Neural progenitor cell (in vitro differentiated cells): ENCODE data around the gene PCNX4. TPM values are rescaled to one million over a fixed set of nuclear protein-coding genes. Genes with fewer than 3 reads are reported as not detected.

ENCODE experiments used
- DNase-seq: peaks from one replicate; pipeline ENCODE4 v3.0.0-alpha.2; 2016; ENCODE audit warnings: low spot score
- H2AFZ ChIP-seq: fragments of 200-600 bp; sonication (generic); replicated peaks from 2 replicates; pipeline ENCODE4 v1.6.1; 2016; ENCODE audit warnings: antibody characterized with exemption
- H3F3A ChIP-seq: fragments of 200-600 bp; sonication (generic); 2 replicates; pipeline ENCODE4 v1.6.1; 2016; ENCODE audit warnings: antibody characterized with exemption, low read depth
- H3K27ac ChIP-seq: fragments of 200-600 bp; sonication (generic); 2 replicates; pipeline ENCODE4 v1.5.1; 2016; ENCODE audit warnings: mild to moderate bottlenecking
- H3K27me3 ChIP-seq: fragments of 200-600 bp; sonication (generic); 2 replicates; pipeline ENCODE4 v1.6.1; 2016; ENCODE audit warnings: mild to moderate bottlenecking, moderate library complexity
- H3K36me3 ChIP-seq: fragments of 200-600 bp; sonication (generic); 2 replicates; pipeline ENCODE4 v1.5.1; 2016
- H3K4me1 ChIP-seq: fragments of 200-600 bp; sonication (generic); 2 replicates; pipeline ENCODE4 v1.6.1; 2016; ENCODE audit warnings: mixed run types
- H3K4me2 ChIP-seq: fragments of 200-600 bp; sonication (generic); 2 replicates; pipeline ENCODE4 v1.6.1; 2016
- H3K4me3 ChIP-seq: fragments of 200-600 bp; sonication (generic); 2 replicates; pipeline ENCODE4 v1.5.1; 2016
- H3K79me2 ChIP-seq: fragments of 200-600 bp; sonication (generic); 2 replicates; pipeline ENCODE4 v1.6.1; 2016; ENCODE audit warnings: low read depth
- H3K9ac ChIP-seq: fragments of 200-600 bp; sonication (generic); 2 replicates; pipeline ENCODE4 v1.6.1; 2016
- H3K9me3 ChIP-seq: fragments of 200-600 bp; sonication (generic); 2 replicates; pipeline ENCODE4 v1.5.1; 2016; ENCODE audit warnings: low read depth
- H4K20me1 ChIP-seq: fragments of 200-600 bp; sonication (generic); 2 replicates; pipeline ENCODE4 v1.6.1; 2016; ENCODE audit warnings: low read depth
- H3K27ac Mint-ChIP-seq: 3 replicates; pipeline ENCODE4 v1.8.0; 2021; ENCODE audit warnings: mixed read lengths
- H3K27me3 Mint-ChIP-seq: 2 replicates; pipeline ENCODE4 v1.8.0; 2022; ENCODE audit warnings: low read depth, mild to moderate bottlenecking, inconsistent platforms, moderate library complexity, mixed read lengths; ENCODE audit not compliant: insufficient read depth
- H3K36me3 Mint-ChIP-seq: 3 replicates; pipeline ENCODE4 v1.8.0; 2021; ENCODE audit warnings: mixed read lengths
- H3K4me1 Mint-ChIP-seq: 3 replicates; pipeline ENCODE4 v1.8.0; 2021; ENCODE audit warnings: mixed read lengths
- H3K4me3 Mint-ChIP-seq: 3 replicates; pipeline ENCODE4 v1.8.0; 2021; ENCODE audit warnings: mild to moderate bottlenecking, moderate library complexity, mixed read lengths
- H3K9me3 Mint-ChIP-seq: 3 replicates; pipeline ENCODE4 v1.8.0; 2020; ENCODE audit warnings: mixed read lengths
- EZH2 ChIP-seq: fragments of 200-600 bp; sonication (generic); IDR thresholded peaks from 2 replicates; pipeline ENCODE4 v1.6.1; 2017; ENCODE audit warnings: antibody characterized with exemption, mild to moderate bottlenecking, moderate library complexity
- EZH2phosphoT487 ChIP-seq: fragments of 200-600 bp; sonication (generic); IDR thresholded peaks from 2 replicates; pipeline ENCODE4 v1.6.1; 2017; ENCODE audit warnings: antibody characterized with exemption
- total RNA-seq: library from RNA; depleted of rRNA; stranded (reverse); fragments of >200 nt; gene quantifications from 2 replicates; pipeline ENCODE4 v1.2.3, GENCODE V29; 2015; ENCODE audit warnings: low replicate concordance
- TF ChIP-seq, protein P1 (sequence below): fragments of 200-600 bp; sonication (generic); IDR thresholded peaks from 2 replicates; pipeline ENCODE4 v1.5.1; 2017; ENCODE audit warnings: antibody characterized with exemption, mild to moderate bottlenecking

Gene PCNX4
- total RNA-seq, 1 donor from 2014 or later, result 172 TPM

DNA sequence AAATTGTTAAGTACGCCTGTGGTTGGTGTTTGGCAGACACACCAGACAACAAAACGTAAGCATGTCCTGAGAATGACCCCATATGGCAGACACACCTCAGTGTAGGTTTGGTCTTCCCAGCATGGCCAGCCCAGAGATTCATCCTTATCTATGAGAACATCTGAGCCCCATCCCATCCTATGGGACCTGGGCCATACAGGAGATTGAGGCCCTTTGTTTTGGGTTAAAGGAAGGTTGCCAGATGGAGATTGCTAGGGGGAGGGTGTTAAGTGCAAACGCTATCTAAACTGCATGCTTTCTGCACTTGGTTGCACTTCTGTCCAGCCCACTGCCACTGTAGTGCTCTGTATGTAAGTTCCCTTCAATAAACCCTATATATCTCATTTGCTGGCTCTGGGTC is 4.1 kb upstream of the PCNX4 start:
- Histone ChIP-seq H3K9me3 (no peaks in the 10 kb centered on the region), H3K27ac (no peak overlapping the region), H3K4me1 (no peaks in the 10 kb centered on the region), H2AFZ (no peak overlapping the region), H3K36me3 (no peaks in the 10 kb centered on the region), H3K79me2 (peaks cover 6% of the 10 kb centered on the region), H3F3A (peaks cover 12% of the 10 kb centered on the region), H3K4me2 (no peak overlapping the region), H3K4me3 (no peak overlapping the region), H3K27me3 (no peaks in the 10 kb centered on the region), H4K20me1 (no peaks in the 10 kb centered on the region), H3K9ac (no peak overlapping the region)
- H3K27me3 Mint-ChIP-seq, result no peaks in the 10 kb centered on the region
- peaks cover 11% of the 10 kb centered on the region for H3K4me1 Mint-ChIP-seq
- H3K27ac Mint-ChIP-seq, result no peak overlapping the region
- H3K4me3 Mint-ChIP-seq, result no peak overlapping the region
- TF ChIP-seq EZH2, result no peak
- TF ChIP-seq EZH2phosphoT487, result no peak
- TF ChIP-seq, protein P1, sequence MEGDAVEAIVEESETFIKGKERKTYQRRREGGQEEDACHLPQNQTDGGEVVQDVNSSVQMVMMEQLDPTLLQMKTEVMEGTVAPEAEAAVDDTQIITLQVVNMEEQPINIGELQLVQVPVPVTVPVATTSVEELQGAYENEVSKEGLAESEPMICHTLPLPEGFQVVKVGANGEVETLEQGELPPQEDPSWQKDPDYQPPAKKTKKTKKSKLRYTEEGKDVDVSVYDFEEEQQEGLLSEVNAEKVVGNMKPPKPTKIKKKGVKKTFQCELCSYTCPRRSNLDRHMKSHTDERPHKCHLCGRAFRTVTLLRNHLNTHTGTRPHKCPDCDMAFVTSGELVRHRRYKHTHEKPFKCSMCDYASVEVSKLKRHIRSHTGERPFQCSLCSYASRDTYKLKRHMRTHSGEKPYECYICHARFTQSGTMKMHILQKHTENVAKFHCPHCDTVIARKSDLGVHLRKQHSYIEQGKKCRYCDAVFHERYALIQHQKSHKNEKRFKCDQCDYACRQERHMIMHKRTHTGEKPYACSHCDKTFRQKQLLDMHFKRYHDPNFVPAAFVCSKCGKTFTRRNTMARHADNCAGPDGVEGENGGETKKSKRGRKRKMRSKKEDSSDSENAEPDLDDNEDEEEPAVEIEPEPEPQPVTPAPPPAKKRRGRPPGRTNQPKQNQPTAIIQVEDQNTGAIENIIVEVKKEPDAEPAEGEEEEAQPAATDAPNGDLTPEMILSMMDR, result no peak
- H3K36me3 Mint-ChIP-seq, result no peaks in the 10 kb centered on the region
- DNase-seq, result no peak
- no peaks in the 10 kb centered on the region for H3K9me3 Mint-ChIP-seq

DNA sequence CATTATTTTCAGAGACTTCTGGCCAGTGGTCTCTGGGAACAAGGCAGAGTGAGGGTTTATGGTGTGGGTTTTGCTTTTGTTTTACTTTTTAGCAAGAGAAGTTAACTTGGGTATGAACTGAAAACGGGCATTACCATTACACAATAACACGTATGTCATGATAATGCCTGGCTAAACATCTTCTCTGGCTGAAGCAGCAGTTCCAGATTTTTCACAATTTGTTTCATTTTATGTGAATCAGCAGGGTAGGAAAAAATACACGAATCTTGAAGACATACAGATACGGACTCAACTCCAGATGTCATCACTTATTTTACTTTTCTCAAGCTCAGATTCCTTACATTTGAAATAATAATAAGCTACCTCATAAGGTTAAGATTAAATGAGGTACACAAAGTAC is 2.5 kb upstream of the PCNX4 start:
- Histone ChIP-seq H3K27me3 (no peaks in the 10 kb centered on the region), H3F3A (peaks cover 12% of the 10 kb centered on the region), H4K20me1 (peaks cover 12% of the 10 kb centered on the region), H3K9ac (no peak overlapping the region), H3K27ac (no peak overlapping the region), H3K4me1 (peaks cover 8% of the 10 kb centered on the region), H3K4me3 (no peak overlapping the region), H2AFZ (no peak overlapping the region), H3K79me2 (peaks cover 21% of the 10 kb centered on the region), H3K9me3 (no peaks in the 10 kb centered on the region), H3K4me2 (no peak overlapping the region), H3K36me3 (no peaks in the 10 kb centered on the region)
- Mint-ChIP-seq H3K27me3 (no peaks in the 10 kb centered on the region), H3K4me3 (no peak overlapping the region), H3K36me3 (no peaks in the 10 kb centered on the region), H3K9me3 (no peaks in the 10 kb centered on the region), H3K27ac (no peak overlapping the region), H3K4me1 (peaks cover 23% of the 10 kb centered on the region)
- TF ChIP-seq EZH2, result no peak
- no peak for TF ChIP-seq EZH2phosphoT487
- TF ChIP-seq, protein P1, result no peak
- no peak for DNase-seq

DNA sequence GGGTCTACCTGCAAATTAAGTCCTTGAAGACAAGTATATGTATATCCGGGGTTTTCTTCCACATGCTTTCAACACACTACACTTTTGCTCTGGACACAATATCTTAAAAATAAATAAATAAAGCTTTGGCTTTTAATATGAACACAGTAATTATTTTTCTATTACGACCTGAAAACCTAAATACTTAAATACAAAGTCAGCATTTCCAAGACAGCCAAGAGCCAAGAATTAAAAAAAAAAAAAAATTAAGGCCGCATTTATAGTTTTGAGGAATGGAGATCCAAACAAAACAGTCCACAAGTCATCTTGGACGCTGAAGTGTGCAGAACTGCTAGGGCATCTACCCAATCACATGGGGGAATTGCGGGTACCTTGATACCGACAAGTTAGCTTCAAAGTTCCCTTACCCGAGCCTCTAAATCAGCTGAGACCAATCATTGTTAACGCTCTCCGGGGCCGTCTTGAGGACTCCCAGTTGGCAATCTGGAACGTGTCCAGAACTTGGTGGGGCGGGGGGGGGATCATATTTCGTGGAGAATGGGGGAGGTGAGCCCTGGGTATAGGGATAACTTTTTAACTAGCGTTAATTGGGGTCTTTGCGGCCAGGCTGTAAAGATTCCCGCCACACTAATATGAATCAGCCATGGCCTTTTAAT is 731 bp upstream of the PCNX4 start:
- peaks cover 9% of the 10 kb centered on the region for H3K36me3 Mint-ChIP-seq
- Histone ChIP-seq H3K9me3 (no peaks in the 10 kb centered on the region), H3K36me3 (no peaks in the 10 kb centered on the region), H3K4me2 (peak overlapping the region; percentile 90), H3K27me3 (no peaks in the 10 kb centered on the region), H2AFZ (peak overlapping the region; percentile 79), H3K9ac (no peak overlapping the region), H3K4me1 (peaks cover 19% of the 10 kb centered on the region), H4K20me1 (peaks cover 27% of the 10 kb centered on the region), H3F3A (peaks cover 12% of the 10 kb centered on the region), H3K27ac (peak overlapping the region; percentile 97), H3K79me2 (peaks cover 39% of the 10 kb centered on the region), H3K4me3 (peak overlapping the region; percentile 89)
- H3K9me3 Mint-ChIP-seq, result no peaks in the 10 kb centered on the region
- H3K4me3 Mint-ChIP-seq, result peak overlapping the region; percentile 96
- peak overlapping the region; percentile 98 for H3K27ac Mint-ChIP-seq
- H3K4me1 Mint-ChIP-seq, result peaks cover 29% of the 10 kb centered on the region
- TF ChIP-seq EZH2 (no peak), EZH2phosphoT487 (no peak)
- TF ChIP-seq, protein P1, result no peak
- no peaks in the 10 kb centered on the region for H3K27me3 Mint-ChIP-seq
- peak; percentile 49 for DNase-seq
